Vagina (tissue), 2 donors: ENCODE measurements around the gene PHF20. TPM values are rescaled to one million over a fixed set of nuclear protein-coding genes. Genes with fewer than 3 reads are reported as not detected.
"Not testable (repeated sequence)": the region's sequence is repeated elsewhere in the genome, so short reads cannot be mapped to it uniquely, and the experiment has no call there.

Source experiments
- DNase-seq, 2 donors: peaks; one replicate each; pipeline ENCODE4 v3.0.0-alpha.2; 2017; ENCODE audit errors: extremely low spot score in 2 of 2
- H3K27ac ChIP-seq: fragments of 200-600 bp; sonication (generic); one replicate; pipeline ENCODE4 v1.5.1; 2019
- H3K27me3 ChIP-seq: fragments of 200-600 bp; sonication (generic); one replicate; pipeline ENCODE4 v1.5.1; 2019
- H3K36me3 ChIP-seq, 2 donors: fragments of 200-600 bp; sonication (generic); one replicate each; pipeline ENCODE4 v1.5.1; 2017 to 2019
- H3K4me1 ChIP-seq: fragments of 200-600 bp; sonication (generic); one replicate; pipeline ENCODE4 v1.5.1; 2019
- H3K4me3 ChIP-seq, 2 donors: fragments of 200-600 bp; sonication (generic); 1 replicate in 1 of 2; 2 replicates in 1 of 2; pipeline ENCODE4 v1.5.1; 2016 to 2019
- H3K9me3 ChIP-seq: fragments of 200-600 bp; sonication (generic); one replicate; pipeline ENCODE4 v1.5.1; 2019
- POLR2A ChIP-seq, 2 donors: fragments of 450-650 bp; IDR thresholded peaks; one replicate each; pipeline ENCODE4 v1.6.1; 2017; ENCODE audit warnings: antibody characterized with exemption in 2 of 2, mild to moderate bottlenecking in 2 of 2, moderate library complexity in 2 of 2
- POLR2AphosphoS5 ChIP-seq, 2 donors: sonication (generic); formaldehyde crosslinking; IDR thresholded peaks; one replicate each; pipeline ENCODE4 v1.9.0; 2017; ENCODE audit warnings: antibody characterized with exemption in 2 of 2, mild to moderate bottlenecking in 2 of 2, low read depth in 1 of 2; ENCODE audit not compliant: insufficient read depth in 1 of 2
- intact Hi-C: fragments of 100-400 bp; cut with DNase I; formaldehyde crosslinking; loops from one replicate; pipeline ENCODE4 v1.15.1; 2023
- total RNA-seq: library from RNA; depleted of rRNA; stranded (reverse); fragments of >200 nt; gene quantifications from one replicate; pipeline ENCODE4 v1.2.3, GENCODE V29; 2016
- TF ChIP-seq, protein P1 (sequence below), 3 experiments: fragments of 450-650 bp in 2 of 3; fragments of 200-600 bp in 1 of 3; sonication (generic) in 1 of 3; IDR thresholded peaks; one replicate each; pipeline ENCODE4 v1.5.1; 2017 to 2019; ENCODE audit warnings: antibody characterized with exemption in 3 of 3, mild to moderate bottlenecking in 2 of 3, moderate library complexity in 2 of 3

The PHF20 gene
- total RNA-seq, 1 donor from 2014 or later, result 37.3 TPM

DNA sequence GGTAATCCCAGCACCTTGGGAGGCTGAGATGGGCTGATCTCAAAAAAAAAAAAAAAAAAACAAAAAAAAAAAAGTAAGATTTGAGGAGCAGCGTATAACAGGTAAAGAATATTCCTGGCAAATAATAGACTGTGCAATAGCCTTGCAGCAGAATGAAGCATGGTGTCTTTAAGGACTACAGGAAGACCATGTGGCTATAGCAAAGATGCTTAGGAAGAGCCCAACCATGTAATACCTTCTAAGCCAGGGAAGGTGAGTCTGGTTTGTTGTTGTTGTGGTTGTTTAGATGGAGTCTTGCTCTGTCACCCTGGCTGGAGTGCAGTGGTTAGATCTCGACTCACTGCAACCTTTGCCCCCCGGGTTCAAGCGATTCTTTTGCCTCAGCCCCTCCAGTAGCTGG lies 15.4 kb upstream of the PHF20 start:
- no peak overlapping the region for H3K4me3 ChIP-seq
- no peak overlapping the region for H3K27ac ChIP-seq
- H3K36me3 ChIP-seq, result no peaks in the 10 kb centered on the region
- DNase-seq, result no peak
- intact Hi-C loops, result no loop called here
- H3K27me3 ChIP-seq, result no peaks in the 10 kb centered on the region
- TF ChIP-seq POLR2A (IDR thresholded peaks at IDR 0.05) (no peak), POLR2AphosphoS5 (IDR thresholded peaks at IDR 0.05; ENCODE audit: insufficient read depth in 1 of 2, low read depth in 1 of 2) (no peak)
- TF ChIP-seq, protein P1, sequence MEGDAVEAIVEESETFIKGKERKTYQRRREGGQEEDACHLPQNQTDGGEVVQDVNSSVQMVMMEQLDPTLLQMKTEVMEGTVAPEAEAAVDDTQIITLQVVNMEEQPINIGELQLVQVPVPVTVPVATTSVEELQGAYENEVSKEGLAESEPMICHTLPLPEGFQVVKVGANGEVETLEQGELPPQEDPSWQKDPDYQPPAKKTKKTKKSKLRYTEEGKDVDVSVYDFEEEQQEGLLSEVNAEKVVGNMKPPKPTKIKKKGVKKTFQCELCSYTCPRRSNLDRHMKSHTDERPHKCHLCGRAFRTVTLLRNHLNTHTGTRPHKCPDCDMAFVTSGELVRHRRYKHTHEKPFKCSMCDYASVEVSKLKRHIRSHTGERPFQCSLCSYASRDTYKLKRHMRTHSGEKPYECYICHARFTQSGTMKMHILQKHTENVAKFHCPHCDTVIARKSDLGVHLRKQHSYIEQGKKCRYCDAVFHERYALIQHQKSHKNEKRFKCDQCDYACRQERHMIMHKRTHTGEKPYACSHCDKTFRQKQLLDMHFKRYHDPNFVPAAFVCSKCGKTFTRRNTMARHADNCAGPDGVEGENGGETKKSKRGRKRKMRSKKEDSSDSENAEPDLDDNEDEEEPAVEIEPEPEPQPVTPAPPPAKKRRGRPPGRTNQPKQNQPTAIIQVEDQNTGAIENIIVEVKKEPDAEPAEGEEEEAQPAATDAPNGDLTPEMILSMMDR (IDR thresholded peaks at IDR 0.05), result no peak
- H3K4me1 ChIP-seq, result no peaks in the 10 kb centered on the region
- H3K9me3 ChIP-seq, result no peaks in the 10 kb centered on the region

DNA sequence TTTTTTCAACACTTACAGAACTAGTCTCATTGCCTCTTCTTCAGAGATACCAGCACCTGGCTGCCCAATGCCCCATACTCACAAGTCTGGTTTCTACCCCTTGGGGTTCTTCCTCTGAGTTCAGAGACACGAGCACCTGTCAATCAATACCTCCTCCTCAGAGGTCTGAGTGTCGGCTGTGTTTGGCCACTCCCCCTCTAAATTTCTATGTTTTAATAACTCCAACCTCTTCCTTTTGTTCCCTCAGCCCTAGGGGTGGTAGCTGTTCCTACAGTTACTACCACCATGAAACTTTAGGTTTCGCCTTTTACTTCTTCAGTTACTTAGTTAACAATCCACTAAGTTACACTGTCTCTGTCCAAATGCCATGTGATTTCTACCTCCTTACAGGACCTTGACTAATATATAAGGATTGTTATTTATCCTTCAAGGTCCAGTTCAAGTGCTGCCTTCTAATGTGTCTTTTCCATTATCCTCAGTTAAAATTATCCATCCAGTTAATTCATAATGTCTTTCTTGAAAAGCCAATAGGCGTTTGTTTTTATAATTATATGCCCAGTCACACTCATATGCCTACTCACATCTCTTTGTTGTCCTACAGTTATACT lies 14.6 kb upstream of the PHF20 start:
- no peak overlapping the region for H3K4me3 ChIP-seq
- H3K36me3 ChIP-seq, result no peaks in the 10 kb centered on the region
- H3K27me3 ChIP-seq, result no peaks in the 10 kb centered on the region
- no peak overlapping the region for H3K27ac ChIP-seq
- TF ChIP-seq, protein P1 (IDR thresholded peaks at IDR 0.05), result no peak
- TF ChIP-seq POLR2AphosphoS5 (IDR thresholded peaks at IDR 0.05; ENCODE audit: insufficient read depth in 1 of 2, low read depth in 1 of 2) (no peak), POLR2A (IDR thresholded peaks at IDR 0.05) (no peak)
- no peaks in the 10 kb centered on the region for H3K9me3 ChIP-seq
- H3K4me1 ChIP-seq, result no peaks in the 10 kb centered on the region
- intact Hi-C loops, result no loop called here
- DNase-seq, result no peak

DNA sequence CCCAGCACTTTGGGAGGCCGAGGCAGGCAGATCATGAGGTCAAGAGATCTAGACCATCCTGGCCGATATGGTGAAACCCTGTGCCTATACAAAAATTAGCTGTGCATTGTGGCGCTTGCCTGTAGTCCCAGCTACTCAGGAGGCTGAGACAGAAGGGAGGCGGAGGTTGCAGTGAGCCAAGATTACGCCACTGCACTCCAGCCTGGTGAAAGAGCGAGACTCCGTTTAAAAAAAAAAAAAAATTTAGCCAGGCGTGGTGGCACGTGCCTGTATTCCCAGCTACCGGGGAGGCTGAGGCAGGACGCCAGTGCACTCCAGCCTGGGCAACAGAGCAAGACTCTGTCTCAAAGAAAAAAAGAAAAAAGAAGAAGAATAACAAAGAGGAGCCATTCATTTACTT lies 10.3 kb upstream of the PHF20 start:
- DNase-seq, H3K9me3 ChIP-seq, H3K36me3 ChIP-seq, H3K27ac ChIP-seq, intact Hi-C loops, H3K4me3 ChIP-seq, H3K4me1 ChIP-seq, H3K27me3 ChIP-seq: not testable (repeated sequence)

DNA sequence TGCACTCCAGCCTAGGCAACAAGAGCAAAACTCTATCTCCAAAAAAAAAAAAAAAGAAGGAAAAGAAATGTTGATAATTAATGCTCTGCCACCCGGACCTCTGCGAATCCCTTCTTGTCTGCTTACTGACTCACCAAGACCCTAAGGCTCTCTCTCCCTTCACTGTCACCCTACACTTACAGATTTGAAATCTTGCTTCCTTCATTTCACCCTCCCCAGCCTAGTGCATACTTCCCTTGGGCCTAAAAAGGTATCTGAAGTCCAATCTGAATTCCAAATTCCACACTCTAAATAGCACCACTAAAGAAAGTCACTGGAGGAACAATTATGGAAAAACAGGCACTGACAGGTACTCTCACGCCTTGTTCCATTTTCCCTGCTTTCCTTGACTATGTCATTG lies 9.4 kb upstream of the PHF20 start:
- Histone ChIP-seq H3K36me3 (no peaks in the 10 kb centered on the region), H3K4me3 (no peak overlapping the region), H3K27ac (no peak overlapping the region), H3K9me3 (no peaks in the 10 kb centered on the region), H3K27me3 (no peaks in the 10 kb centered on the region), H3K4me1 (peaks cover 3% of the 10 kb centered on the region)
- no peak for DNase-seq
- intact Hi-C loops, result no loop called here
- TF ChIP-seq, protein P1 (IDR thresholded peaks at IDR 0.05), result no peak
- no peak for TF ChIP-seq POLR2A (IDR thresholded peaks at IDR 0.05)
- TF ChIP-seq POLR2AphosphoS5 (IDR thresholded peaks at IDR 0.05; ENCODE audit: insufficient read depth in 1 of 2, low read depth in 1 of 2), result no peak

DNA sequence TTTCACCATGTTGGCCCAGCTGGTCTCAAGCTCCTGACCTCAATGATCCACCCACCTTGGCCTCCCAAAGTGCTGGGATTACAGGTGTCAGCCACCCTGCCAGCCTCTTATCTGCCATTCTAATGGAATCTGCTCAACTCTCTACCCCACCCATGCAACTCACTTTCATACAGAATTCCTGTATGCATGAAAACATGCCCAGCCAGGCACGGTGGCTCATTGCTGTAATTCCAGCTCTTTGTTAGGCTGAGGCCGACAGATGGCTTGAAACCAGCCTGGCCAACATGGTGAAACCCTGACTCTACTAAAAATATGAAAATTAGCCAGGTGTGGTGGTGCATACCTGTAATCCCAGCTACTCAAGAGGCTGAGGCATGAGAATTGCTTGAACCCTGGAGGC lies 6.9 kb upstream of the PHF20 start:
- H3K4me1 ChIP-seq, result peaks cover 27% of the 10 kb centered on the region
- intact Hi-C loops, H3K27ac ChIP-seq, DNase-seq, H3K27me3 ChIP-seq, H3K9me3 ChIP-seq, H3K4me3 ChIP-seq, H3K36me3 ChIP-seq: not testable (repeated sequence)

DNA sequence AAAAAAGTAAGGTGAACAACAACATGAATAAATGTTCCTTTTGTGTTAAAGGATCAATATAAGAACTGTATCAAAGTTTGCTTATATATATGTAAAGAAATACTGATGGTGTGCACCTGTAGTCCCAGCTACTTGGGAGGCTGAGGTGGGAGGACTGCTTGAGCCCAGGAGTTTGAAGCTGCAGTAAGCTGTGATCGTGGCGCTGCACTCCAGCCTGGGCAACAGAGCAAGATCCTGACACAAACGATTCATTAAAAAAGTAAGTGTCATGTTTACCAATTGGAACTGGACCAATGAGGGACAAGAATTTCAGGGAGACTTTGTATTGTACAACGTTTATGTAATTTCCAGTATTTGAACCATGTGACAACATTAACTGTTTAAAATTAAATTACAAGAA lies 5.0 kb upstream of the PHF20 start:
- DNase-seq, result no peak
- Histone ChIP-seq H3K27ac (no peak overlapping the region), H3K36me3 (no peaks in the 10 kb centered on the region), H3K4me1 (peaks cover 44% of the 10 kb centered on the region), H3K9me3 (no peaks in the 10 kb centered on the region), H3K4me3 (no peak overlapping the region), H3K27me3 (no peaks in the 10 kb centered on the region)
- TF ChIP-seq, protein P1 (IDR thresholded peaks at IDR 0.05), result no peak
- TF ChIP-seq POLR2AphosphoS5 (IDR thresholded peaks at IDR 0.05; ENCODE audit: insufficient read depth in 1 of 2, low read depth in 1 of 2) (no peak), POLR2A (IDR thresholded peaks at IDR 0.05) (no peak)
- intact Hi-C loops, result no loop called here
